Choroid plexus epithelial cell (primary cell): Measurements from ENCODE around the gene CDK2AP2.
"Not testable (repeated sequence)": the region's sequence is repeated elsewhere in the genome, so short reads cannot be mapped to it uniquely, and the experiment has no call there.

Experiments used
- DNase-seq: peaks from one replicate; pipeline ENCODE4 v3.0.0-alpha.2; 2010; ENCODE audit warnings: low read depth
- H3K4me3 ChIP-seq: 2 replicates; pipeline ENCODE4 v1.5.1; 2011; ENCODE audit warnings: low read depth, mild to moderate bottlenecking, control low read depth, low read length, moderate library complexity
- TF ChIP-seq, protein P1 (sequence below): conservative IDR thresholded peaks from 2 replicates; pipeline ENCODE4 v1.5.1; 2011; ENCODE audit warnings: low read depth, mild to moderate bottlenecking, control low read depth, inconsistent platforms, low read length, moderate library complexity

CDK2AP2 gene, protein sequence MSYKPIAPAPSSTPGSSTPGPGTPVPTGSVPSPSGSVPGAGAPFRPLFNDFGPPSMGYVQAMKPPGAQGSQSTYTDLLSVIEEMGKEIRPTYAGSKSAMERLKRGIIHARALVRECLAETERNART

DNA sequence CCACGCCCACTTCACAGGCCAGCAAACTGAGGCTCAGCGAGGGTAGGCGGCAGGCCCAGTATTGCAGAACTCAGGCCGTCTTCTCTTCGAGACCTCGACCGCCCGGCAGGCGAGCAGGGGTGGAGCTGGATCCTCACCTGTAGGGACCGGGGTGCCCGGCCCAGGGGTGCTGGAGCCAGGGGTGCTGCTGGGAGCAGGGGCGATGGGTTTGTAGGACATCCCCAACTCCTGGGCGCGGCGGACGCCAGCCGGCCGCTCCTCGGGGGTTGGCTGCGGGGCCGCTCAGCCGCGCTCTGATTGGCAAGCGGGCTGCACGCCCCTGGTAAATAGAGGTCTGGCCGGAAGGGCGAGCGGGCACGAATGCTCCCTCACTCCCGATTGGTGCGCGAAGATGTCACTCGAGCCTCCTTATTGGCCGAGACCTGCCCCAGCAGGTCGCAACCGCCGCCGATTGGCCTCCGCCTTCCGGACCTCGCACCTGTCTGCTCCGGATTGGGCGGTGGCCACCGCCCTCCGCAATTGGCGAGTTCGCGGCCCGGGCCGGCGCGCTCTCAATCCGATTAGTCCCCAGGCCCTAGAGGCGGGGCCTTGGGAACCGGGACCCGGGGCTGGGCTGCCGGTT lies at the start of gene CDK2AP2:
CDK2AP2 (minus strand) TSS at position 299 of the 622 bp plus-strand sequence; CDS start at position 219, 80 bp downstream.
- peak within 1 kb of the TSS; percentile 95 for H3K4me3 ChIP-seq
- TF ChIP-seq, protein P1, sequence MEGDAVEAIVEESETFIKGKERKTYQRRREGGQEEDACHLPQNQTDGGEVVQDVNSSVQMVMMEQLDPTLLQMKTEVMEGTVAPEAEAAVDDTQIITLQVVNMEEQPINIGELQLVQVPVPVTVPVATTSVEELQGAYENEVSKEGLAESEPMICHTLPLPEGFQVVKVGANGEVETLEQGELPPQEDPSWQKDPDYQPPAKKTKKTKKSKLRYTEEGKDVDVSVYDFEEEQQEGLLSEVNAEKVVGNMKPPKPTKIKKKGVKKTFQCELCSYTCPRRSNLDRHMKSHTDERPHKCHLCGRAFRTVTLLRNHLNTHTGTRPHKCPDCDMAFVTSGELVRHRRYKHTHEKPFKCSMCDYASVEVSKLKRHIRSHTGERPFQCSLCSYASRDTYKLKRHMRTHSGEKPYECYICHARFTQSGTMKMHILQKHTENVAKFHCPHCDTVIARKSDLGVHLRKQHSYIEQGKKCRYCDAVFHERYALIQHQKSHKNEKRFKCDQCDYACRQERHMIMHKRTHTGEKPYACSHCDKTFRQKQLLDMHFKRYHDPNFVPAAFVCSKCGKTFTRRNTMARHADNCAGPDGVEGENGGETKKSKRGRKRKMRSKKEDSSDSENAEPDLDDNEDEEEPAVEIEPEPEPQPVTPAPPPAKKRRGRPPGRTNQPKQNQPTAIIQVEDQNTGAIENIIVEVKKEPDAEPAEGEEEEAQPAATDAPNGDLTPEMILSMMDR: no peak
- peak; percentile 100 for DNase-seq

DNA sequence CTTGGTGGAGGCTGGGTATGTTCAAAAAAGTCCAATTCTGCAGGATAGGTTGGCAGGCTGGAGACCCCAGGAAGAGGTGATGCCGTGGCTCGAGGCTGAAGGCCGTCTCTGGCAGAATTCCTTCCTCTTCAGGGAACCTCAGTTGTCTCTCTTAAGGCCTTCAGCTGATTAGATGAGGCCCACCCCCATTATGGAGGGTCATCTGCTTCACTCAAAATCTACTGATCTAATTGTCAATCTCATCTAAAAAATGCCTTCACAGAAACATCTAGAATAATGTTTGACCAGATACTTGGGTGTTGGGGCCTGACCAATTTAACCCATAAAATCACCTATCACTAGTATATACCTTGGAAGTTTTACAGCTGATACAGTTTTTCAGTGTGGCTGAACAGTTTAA lies 48.3 kb upstream of the CDK2AP2 start:
- DNase-seq: no peak
- H3K4me3 ChIP-seq: no peak overlapping the region
- TF ChIP-seq, protein P1: no peak

GRCh38 chr11:67551697-67552096 lies 43.7 kb upstream of the CDK2AP2 start:
- not testable (repeated sequence) for H3K4me3 ChIP-seq, DNase-seq

DNA sequence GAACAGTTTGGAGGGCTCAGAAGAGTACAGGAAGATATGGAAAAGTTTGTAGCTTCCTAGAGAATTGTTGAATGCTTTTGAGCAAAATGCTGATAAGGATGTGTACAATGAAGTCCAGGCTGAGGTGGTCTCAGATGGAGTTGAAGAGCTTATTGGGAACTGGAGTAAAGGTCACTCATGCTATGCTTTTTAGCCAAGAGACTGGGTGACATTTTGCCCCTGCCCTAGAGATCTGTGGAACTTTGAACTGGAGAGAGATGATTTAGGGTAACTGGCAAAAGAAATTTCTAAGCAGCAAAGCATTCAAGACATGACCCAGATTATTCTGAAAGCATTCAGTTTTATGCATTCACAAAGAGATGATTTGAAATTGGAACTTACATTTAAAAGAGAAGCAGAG lies 43.2 kb upstream of the CDK2AP2 start:
- no peak overlapping the region for H3K4me3 ChIP-seq
- no peak for DNase-seq
- TF ChIP-seq, protein P1: no peak

DNA sequence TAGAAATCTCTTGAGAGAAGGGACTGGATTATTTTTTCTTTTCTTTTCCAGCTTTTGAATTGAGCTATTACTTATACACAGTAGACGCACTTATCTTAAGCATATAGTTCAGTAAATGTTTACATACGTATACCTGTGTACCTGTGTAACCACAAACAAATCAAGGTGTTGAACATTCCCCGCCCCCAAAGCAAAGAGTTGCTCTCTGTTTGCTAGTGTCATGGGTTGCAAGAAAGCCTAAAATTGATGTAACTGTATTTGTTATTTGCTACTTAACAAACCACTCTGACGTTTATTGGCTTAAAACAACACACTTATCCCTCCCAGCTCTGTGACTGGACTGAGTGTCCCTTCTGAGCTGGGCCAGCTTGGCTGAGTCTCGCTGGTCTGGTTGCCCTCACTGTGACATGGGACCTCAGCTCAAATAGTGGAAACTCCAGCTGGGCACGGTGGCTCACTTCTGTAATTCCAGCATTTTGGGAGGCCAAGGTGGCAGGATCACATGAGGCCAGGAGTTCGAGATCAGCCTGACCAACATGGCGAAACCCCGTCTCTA lies 40.7 kb upstream of the CDK2AP2 start:
- DNase-seq: no peak
- TF ChIP-seq, protein P1: no peak
- no peak overlapping the region for H3K4me3 ChIP-seq

DNA sequence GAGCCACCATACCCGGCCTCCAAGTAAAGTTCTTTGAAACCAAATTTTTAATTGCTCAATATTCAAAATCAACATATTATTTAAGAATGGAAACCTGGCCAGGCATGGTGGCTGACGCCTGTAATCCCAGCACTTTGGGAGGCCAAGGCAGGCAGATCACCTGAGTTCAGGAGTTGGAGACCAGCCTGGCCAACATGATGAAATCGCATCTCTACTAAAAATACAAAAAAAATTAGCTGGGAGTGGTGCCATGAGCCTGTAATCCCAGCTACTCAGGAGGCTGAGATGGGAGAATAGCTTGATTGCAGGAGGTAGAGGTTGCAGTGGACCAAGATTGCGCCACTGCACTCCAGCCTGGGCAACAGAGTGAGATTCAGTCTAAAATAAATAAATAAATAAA lies 40.1 kb upstream of the CDK2AP2 start:
- not testable (repeated sequence) for H3K4me3 ChIP-seq, DNase-seq

- TF ChIP-seq, protein P1: no peak
- no peak for DNase-seq
- H3K4me3 ChIP-seq: no peak overlapping the region
These were observed 37.3 kb upstream of the CDK2AP2 start for GRCh38 chr11:67545280-67545679.

DNA sequence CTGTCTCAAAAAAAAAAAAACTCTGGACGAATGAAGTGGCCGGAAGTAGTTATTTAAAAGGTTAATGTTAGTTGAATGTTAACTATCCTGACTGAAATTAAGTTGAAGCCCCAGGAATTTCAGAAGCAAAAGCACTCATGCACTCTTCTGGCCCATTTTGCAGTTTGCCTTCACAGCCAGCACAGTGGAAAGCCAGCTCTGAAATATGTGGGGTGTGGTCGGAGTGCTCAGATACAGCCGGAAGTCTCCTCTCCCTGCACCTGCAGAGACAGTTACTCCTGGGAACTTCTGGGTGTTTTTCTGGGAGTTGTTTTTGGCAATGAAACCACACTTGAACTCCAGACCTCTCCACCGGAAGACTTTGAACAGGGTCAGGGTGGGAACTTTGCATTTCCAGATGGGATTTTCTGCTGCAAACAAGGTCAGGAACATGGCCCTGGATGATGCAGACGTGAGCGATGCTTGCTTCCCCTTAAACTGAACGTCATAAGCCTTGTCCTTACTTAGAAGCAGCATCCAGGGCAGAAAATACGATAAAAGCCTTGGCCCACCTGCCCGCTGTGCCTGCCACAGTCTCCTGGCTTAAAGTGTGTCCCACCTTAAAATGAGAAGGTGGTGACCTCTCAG lies 36.8 kb upstream of the CDK2AP2 start:
- TF ChIP-seq, protein P1: no peak
- no peak overlapping the region for H3K4me3 ChIP-seq
- peak; percentile 50 for DNase-seq
